Sigmoid colon (tissue), 7 donors: ENCODE data around the gene PSPC1. TPM values are rescaled to one million over a fixed set of nuclear protein-coding genes. Genes with fewer than 3 reads are reported as not detected.

Experiments used
- DNase-seq: peaks from one replicate; pipeline ENCODE4 v3.0.0-alpha.2; 2019
- H3K27ac ChIP-seq, 4 donors: fragments of 200-600 bp; sonication (generic); one replicate each; pipeline ENCODE4 v1.5.1; 2016 to 2019; ENCODE audit warnings: mild to moderate bottlenecking in 1 of 4
- H3K27me3 ChIP-seq, 3 donors: fragments of 200-600 bp; sonication (generic); one replicate each; pipeline ENCODE4 v1.5.1; 2019; ENCODE audit warnings: mild to moderate bottlenecking in 1 of 3
- H3K36me3 ChIP-seq, 4 donors: fragments of 200-600 bp; sonication (generic); one replicate each; pipeline ENCODE4 v1.5.1; 2016 to 2019
- H3K4me1 ChIP-seq, 4 donors: fragments of 200-600 bp; sonication (generic); one replicate each; pipeline ENCODE4 v1.5.1; 2017 to 2019
- H3K4me3 ChIP-seq, 4 donors: fragments of 200-600 bp; sonication (generic); one replicate each; pipeline ENCODE4 v1.5.1; 2017 to 2019; ENCODE audit warnings: mild to moderate bottlenecking in 2 of 4, moderate library complexity in 1 of 4
- H3K9me3 ChIP-seq, 4 donors: fragments of 200-600 bp in 3 of 4; sonication (generic) in 3 of 4; one replicate each; pipeline versions ENCODE4 v1.5.1 to v1.6.1; 2013 to 2019
- EP300 ChIP-seq, 4 donors: sonication (generic); formaldehyde crosslinking; IDR thresholded peaks; one replicate each; pipeline ENCODE4 v1.6.1; 2017; ENCODE audit warnings: antibody characterized with exemption in 4 of 4
- POLR2A ChIP-seq, 2 donors: fragments of 450-650 bp; IDR thresholded peaks; one replicate each; pipeline ENCODE4 v1.6.1; 2016; ENCODE audit warnings: antibody characterized with exemption in 2 of 2, mild to moderate bottlenecking in 2 of 2, moderate library complexity in 2 of 2
- POLR2AphosphoS5 ChIP-seq, 4 donors: sonication (generic); formaldehyde crosslinking; IDR thresholded peaks; one replicate each; pipeline ENCODE4 v1.6.1; 2017; ENCODE audit warnings: antibody characterized with exemption in 4 of 4
- WGBS, 2 donors: extraction: QIAGEN DNeasy Blood & Tissue Kit; methylation state at CpG; one replicate each; pipeline ENCODE4 v1.1.7; 2013; 5-methylcytosine and 5-hydroxymethylcytosine counted together
- intact Hi-C: fragments of 100-400 bp; cut with DNase I; formaldehyde crosslinking; loops from one replicate; pipeline ENCODE4 v1.15.1; 2023
- polyA plus RNA-seq, 3 donors: library from polyadenylated mRNA; stranded (reverse); fragments of 200-250 nt; gene quantifications; one replicate each; pipeline ENCODE4 v1.2.3, GENCODE V29; 2013
- total RNA-seq, 4 donors: library from RNA; depleted of rRNA; stranded (reverse); fragments of >200 nt; gene quantifications; one replicate each; pipeline ENCODE4 v1.1.0, GENCODE V29; 2016
- TF ChIP-seq, protein P1 (sequence below), 4 experiments: fragments of 450-650 bp in 3 of 4; fragments of 200-600 bp in 1 of 4; IDR thresholded peaks; one replicate each; pipeline ENCODE4 v1.5.1; 2016 to 2019; ENCODE audit warnings: antibody characterized with exemption in 4 of 4, mild to moderate bottlenecking in 3 of 4, moderate library complexity in 2 of 4
- donor health status: healthy with polysubstance abuse.
- donor health status: Bipolar disorder and iron deficiency.
- donor health status: healthy.

The PSPC1 gene
- total and polyA plus RNA-seq, 7 donors, result 15.3 to 85.3 (median 48.2) TPM

DNA sequence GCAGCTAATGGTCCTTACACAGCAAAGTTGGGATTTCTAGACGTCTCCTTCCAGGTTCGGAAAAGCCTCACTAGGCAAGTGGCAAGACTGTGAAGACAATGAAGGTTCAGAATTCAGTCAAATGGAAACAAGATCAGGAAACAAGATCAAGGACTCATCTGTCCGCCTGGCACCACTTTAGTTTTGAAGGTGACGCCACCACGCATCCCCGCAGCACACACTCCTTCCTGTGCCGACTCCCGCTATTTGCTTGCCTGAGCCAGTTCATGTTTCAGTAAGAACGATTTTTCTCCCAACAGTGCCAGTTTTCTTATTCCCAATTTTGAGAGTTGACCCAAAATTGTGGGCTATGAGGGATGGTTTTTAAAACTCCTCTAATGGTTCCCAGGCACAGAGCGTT, 107.8 kb downstream of the PSPC1 start:
- Histone ChIP-seq H3K9me3 (no peaks in the 10 kb centered on the region), H3K4me1 (no peaks in the 10 kb centered on the region), H3K27ac (no peak overlapping the region), H3K27me3 (no peaks in the 10 kb centered on the region), H3K36me3 (peaks cover 11 to 75% (median 27%) of the 10 kb centered on the region in 4 donors), H3K4me3 (no peak overlapping the region)
- DNase-seq, result no peak
- TF ChIP-seq POLR2AphosphoS5 (IDR thresholded peaks at IDR 0.05), result no peak
- TF ChIP-seq, protein P1, sequence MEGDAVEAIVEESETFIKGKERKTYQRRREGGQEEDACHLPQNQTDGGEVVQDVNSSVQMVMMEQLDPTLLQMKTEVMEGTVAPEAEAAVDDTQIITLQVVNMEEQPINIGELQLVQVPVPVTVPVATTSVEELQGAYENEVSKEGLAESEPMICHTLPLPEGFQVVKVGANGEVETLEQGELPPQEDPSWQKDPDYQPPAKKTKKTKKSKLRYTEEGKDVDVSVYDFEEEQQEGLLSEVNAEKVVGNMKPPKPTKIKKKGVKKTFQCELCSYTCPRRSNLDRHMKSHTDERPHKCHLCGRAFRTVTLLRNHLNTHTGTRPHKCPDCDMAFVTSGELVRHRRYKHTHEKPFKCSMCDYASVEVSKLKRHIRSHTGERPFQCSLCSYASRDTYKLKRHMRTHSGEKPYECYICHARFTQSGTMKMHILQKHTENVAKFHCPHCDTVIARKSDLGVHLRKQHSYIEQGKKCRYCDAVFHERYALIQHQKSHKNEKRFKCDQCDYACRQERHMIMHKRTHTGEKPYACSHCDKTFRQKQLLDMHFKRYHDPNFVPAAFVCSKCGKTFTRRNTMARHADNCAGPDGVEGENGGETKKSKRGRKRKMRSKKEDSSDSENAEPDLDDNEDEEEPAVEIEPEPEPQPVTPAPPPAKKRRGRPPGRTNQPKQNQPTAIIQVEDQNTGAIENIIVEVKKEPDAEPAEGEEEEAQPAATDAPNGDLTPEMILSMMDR (IDR thresholded peaks at IDR 0.05), result no peak
- TF ChIP-seq POLR2A (IDR thresholded peaks at IDR 0.05), result no peak
- no peak for TF ChIP-seq EP300 (IDR thresholded peaks at IDR 0.05)
- 94% methylated on average over 10 of the region's 10 CpGs for WGBS, 2 donors
- intact Hi-C loops, result no loop called here

DNA sequence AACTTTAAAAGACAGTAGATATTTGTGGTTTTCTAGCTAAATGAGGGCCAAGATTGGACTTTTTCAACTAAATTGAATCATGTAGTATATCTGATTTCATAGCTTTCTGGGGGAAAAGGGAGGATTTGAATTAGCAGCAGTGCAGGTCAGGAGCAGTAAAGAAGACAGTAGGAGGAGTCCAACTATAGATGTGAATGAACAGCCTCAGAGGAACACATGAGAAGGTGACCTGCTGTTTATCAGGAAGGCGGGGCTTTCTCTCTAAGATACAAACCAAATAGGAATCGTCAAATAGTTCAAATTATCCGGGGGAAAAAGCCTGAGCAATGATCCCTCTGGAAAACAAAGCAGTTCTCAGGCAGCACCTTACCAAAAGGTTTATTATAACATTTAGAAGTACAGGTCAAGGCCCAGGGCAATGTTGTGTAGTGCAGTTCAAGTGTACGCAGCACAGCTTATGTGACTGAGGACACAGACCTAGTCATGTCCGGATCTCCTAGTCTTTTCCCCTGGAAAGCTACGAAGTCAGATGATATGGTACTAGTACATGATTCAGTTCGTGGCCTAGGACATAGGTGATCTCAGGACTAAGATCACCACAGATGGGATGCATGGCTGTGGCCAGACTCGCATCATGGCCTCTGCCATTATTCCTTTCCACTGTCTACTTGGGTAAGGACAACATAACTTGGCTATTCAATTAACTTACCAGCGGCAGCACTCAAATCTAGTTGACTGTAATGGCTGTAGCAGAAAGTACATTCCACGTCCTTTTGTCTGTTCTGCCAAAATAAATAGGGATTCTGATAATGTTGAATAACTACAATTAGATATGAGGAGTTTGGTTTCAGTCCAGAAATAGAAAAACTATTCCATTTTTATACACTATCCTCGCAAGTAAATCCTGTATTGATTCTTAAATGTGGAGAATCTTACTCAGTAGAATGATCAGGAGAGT, 109.0 kb downstream of the PSPC1 start:
- Histone ChIP-seq H3K27ac (no peak overlapping the region), H3K36me3 (peaks cover 20 to 87% (median 37%) of the 10 kb centered on the region in 4 donors), H3K27me3 (no peaks in the 10 kb centered on the region), H3K4me1 (no peaks in the 10 kb centered on the region), H3K9me3 (no peaks in the 10 kb centered on the region), H3K4me3 (no peak overlapping the region)
- TF ChIP-seq POLR2AphosphoS5 (IDR thresholded peaks at IDR 0.05), result peak in 1 of 4 donors; percentile 9
- no peak for TF ChIP-seq POLR2A (IDR thresholded peaks at IDR 0.05)
- DNase-seq, result no peak
- intact Hi-C loops, result no loop called here
- WGBS, 2 donors, result 84 to 94% methylated on average over 11 of the region's 11 CpGs

DNA sequence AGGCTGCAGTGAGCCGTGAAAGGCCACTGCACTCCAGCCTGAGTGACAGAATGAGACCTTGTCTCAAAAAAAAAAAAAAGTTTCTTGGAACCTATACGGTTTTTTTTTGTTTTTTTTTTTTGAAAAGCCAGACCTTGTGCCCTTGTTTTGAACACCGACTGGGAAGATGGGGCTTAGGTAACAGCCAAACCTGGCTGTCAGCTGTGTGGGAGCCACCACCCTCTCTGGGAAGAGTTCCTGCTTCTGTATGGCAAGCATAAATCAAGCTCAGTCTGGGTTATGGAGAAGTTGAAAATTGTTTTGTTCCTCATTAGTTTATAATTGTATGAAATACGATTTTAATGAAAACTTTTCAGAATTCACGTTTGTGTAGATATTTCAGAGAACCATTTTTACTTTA, 109.8 kb downstream of the PSPC1 start:
- Histone ChIP-seq H3K27ac (no peak overlapping the region), H3K4me1 (no peaks in the 10 kb centered on the region), H3K36me3 (peaks cover 28 to 94% (median 45%) of the 10 kb centered on the region in 4 donors), H3K27me3 (no peaks in the 10 kb centered on the region), H3K4me3 (no peak overlapping the region), H3K9me3 (no peaks in the 10 kb centered on the region)
- no peak for DNase-seq
- WGBS, 2 donors, result 68 to 70% methylated on average over 5 of the region's 5 CpGs
- TF ChIP-seq EP300 (IDR thresholded peaks at IDR 0.05) (no peak), POLR2A (IDR thresholded peaks at IDR 0.05) (no peak), POLR2AphosphoS5 (IDR thresholded peaks at IDR 0.05) (no peak)
- TF ChIP-seq, protein P1 (IDR thresholded peaks at IDR 0.05), result no peak
- intact Hi-C loops, result no loop called here

DNA sequence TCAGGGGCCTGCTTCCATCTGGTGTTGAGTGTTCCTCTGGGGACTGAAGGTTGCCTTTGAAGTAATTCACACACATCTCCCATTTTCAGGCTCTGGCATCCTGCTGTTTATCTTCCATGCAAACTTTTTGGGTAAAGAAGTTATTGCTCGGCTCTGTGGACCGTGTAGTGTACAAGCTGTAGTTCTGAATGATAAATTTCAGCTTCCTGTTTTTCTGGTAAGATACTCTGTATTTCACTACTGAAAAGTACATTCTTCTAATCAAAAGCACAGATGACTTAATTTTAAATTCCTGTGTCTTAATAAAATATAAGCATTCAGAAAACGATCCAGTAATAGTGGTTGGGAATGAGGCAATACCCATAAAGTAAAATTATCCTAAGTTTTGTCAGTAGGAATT, 112.6 kb downstream of the PSPC1 start:
- Histone ChIP-seq H3K36me3 (peaks cover 32 to 99% (median 57%) of the 10 kb centered on the region in 4 donors), H3K9me3 (no peaks in the 10 kb centered on the region), H3K27me3 (no peaks in the 10 kb centered on the region), H3K4me1 (no peaks in the 10 kb centered on the region), H3K4me3 (no peak overlapping the region), H3K27ac (no peak overlapping the region)
- intact Hi-C loops, result no loop called here
- 57 to 62% methylated on average over 3 of the region's 3 CpGs for WGBS, 2 donors
- TF ChIP-seq POLR2A (IDR thresholded peaks at IDR 0.05) (no peak), POLR2AphosphoS5 (IDR thresholded peaks at IDR 0.05) (no peak), EP300 (IDR thresholded peaks at IDR 0.05) (no peak)
- TF ChIP-seq, protein P1 (IDR thresholded peaks at IDR 0.05), result no peak
- DNase-seq, result no peak

DNA sequence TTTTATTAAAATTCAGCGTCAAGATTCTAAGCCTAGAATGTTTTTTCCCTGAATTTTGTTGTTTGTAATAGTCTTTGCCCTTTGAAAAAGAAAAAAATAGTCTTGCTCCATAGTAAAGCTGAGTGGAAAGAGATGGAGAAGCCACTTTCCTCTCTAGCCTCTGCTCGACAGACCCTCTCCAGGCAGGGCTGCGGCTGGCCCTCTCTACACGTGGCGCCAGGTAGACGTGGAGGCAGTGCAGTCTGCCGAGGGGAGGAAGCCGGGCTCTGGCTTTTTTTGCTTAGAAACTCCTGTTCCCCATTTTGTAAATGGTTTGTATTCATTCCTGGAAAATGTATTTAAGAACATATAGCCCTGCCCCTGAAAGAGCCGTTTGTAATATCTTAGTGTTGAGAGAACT, 114.0 kb downstream of the PSPC1 start:
- WGBS, 2 donors, result 92 to 94% methylated on average over 9 of the region's 9 CpGs
- TF ChIP-seq, protein P1 (IDR thresholded peaks at IDR 0.05), result no peak
- no peak for TF ChIP-seq EP300 (IDR thresholded peaks at IDR 0.05)
- TF ChIP-seq POLR2A (IDR thresholded peaks at IDR 0.05), result no peak
- no peak for TF ChIP-seq POLR2AphosphoS5 (IDR thresholded peaks at IDR 0.05)
- peaks cover 32 to 99% (median 58%) of the 10 kb centered on the region in 4 donors for H3K36me3 ChIP-seq
- H3K4me3 ChIP-seq, result no peak overlapping the region
- no peak for DNase-seq
- no peaks in the 10 kb centered on the region for H3K27me3 ChIP-seq
- H3K9me3 ChIP-seq, result no peaks in the 10 kb centered on the region
- intact Hi-C loops, result no loop called here
- H3K4me1 ChIP-seq, result no peaks in the 10 kb centered on the region
- H3K27ac ChIP-seq, result no peak overlapping the region
